ENCODE measurements around the gene TXNRD2. TPM values are rescaled to one million over a fixed set of nuclear protein-coding genes. Genes with fewer than 3 reads are reported as not detected.

The TXNRD2 gene
- total RNA-seq, 1 donor from 2014 or later = 6.4 TPM

GRCh38 chr22:19915287-19915954 is 26.2 kb downstream of the TXNRD2 start:
- Mint-ChIP-seq H3K9me3 (ENCODE audit: unreplicated experiment) (no peaks in the 10 kb centered on the region), H3K27me3 (ENCODE audit: unreplicated experiment) (peaks cover 6% of the 10 kb centered on the region), H3K36me3 (ENCODE audit: unreplicated experiment) (peaks cover 6% of the 10 kb centered on the region), H3K4me1 (ENCODE audit: low read depth, unreplicated experiment) (no peaks in the 10 kb centered on the region), H3K4me3 (ENCODE audit: unreplicated experiment) (no peak overlapping the region), H3K27ac (ENCODE audit: unreplicated experiment) (no peak overlapping the region)
- TF ChIP-seq CTCF (IDR thresholded peaks at IDR 0.05; ENCODE audit: partially characterized antibody, unreplicated experiment) = no peak
- no peak for DNase-seq

GRCh38 chr22:19914201-19914943 is 27.2 kb downstream of the TXNRD2 start:
- DNase-seq = no peak
- H3K27ac Mint-ChIP-seq (ENCODE audit: unreplicated experiment) = no peak overlapping the region
- peaks cover 6% of the 10 kb centered on the region for H3K36me3 Mint-ChIP-seq (ENCODE audit: unreplicated experiment)
- H3K27me3 Mint-ChIP-seq (ENCODE audit: unreplicated experiment) = peaks cover 10% of the 10 kb centered on the region
- no peak for TF ChIP-seq CTCF (IDR thresholded peaks at IDR 0.05; ENCODE audit: partially characterized antibody, unreplicated experiment)
- H3K4me1 Mint-ChIP-seq (ENCODE audit: low read depth, unreplicated experiment) = no peaks in the 10 kb centered on the region
- H3K9me3 Mint-ChIP-seq (ENCODE audit: unreplicated experiment) = no peaks in the 10 kb centered on the region
- no peak overlapping the region for H3K4me3 Mint-ChIP-seq (ENCODE audit: unreplicated experiment)

GRCh38 chr22:19913337-19913936 is 28.2 kb downstream of the TXNRD2 start:
- H3K4me3 Mint-ChIP-seq (ENCODE audit: unreplicated experiment) = no peak overlapping the region
- H3K9me3 Mint-ChIP-seq (ENCODE audit: unreplicated experiment) = no peaks in the 10 kb centered on the region
- TF ChIP-seq CTCF (IDR thresholded peaks at IDR 0.05; ENCODE audit: partially characterized antibody, unreplicated experiment) = no peak
- H3K4me1 Mint-ChIP-seq (ENCODE audit: low read depth, unreplicated experiment) = no peaks in the 10 kb centered on the region
- no peak overlapping the region for H3K27ac Mint-ChIP-seq (ENCODE audit: unreplicated experiment)
- H3K27me3 Mint-ChIP-seq (ENCODE audit: unreplicated experiment) = peaks cover 12% of the 10 kb centered on the region
- DNase-seq = no peak
- peaks cover 6% of the 10 kb centered on the region for H3K36me3 Mint-ChIP-seq (ENCODE audit: unreplicated experiment)

DNA sequence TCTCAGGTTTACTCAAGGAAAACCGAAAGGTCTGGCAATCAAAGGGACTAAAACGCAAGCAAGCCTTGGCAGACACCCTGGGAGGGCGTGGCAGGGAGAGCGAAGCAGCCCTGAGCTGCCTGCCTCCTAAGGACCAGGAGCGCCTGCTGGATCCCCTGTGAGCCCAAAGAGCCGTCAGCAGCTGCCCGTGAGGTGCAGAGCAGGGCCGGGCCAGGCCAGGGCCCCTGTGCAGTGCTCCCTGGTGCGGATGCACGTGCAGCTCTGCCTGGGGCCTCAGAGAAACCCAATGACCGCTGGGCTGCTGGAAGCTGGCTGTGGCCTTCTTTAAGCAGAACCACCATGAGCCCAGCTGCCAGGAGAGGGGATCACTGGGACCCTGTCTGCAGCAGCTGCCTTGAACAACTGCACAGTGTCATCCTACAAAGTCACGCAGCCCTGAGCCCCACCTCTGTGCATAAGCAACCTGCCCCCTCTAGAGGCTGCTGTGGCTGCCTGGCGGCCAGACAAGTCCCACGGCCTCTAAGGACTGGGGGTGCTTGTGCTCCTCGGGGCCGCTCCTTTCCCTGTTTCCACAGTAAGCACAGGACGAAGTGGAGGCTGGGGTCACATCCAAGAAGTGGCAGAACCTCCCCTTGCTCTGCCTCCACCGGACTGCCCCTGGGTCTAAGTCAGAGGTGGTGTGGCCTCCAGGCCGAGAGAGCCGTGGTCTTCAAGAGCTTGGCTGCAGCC is 29.2 kb downstream of the TXNRD2 start:
- no peaks in the 10 kb centered on the region for H3K9me3 Mint-ChIP-seq (ENCODE audit: unreplicated experiment)

More for the DNA sequence above, 29.2 kb downstream of the TXNRD2 start:
- Mint-ChIP-seq H3K27me3 (ENCODE audit: unreplicated experiment) (peaks cover 13% of the 10 kb centered on the region), H3K27ac (ENCODE audit: unreplicated experiment) (no peak overlapping the region), H3K36me3 (ENCODE audit: unreplicated experiment) (peaks cover 6% of the 10 kb centered on the region), H3K4me3 (ENCODE audit: unreplicated experiment) (no peak overlapping the region), H3K4me1 (ENCODE audit: low read depth, unreplicated experiment) (no peaks in the 10 kb centered on the region)
- no peak for TF ChIP-seq CTCF (IDR thresholded peaks at IDR 0.05; ENCODE audit: partially characterized antibody, unreplicated experiment)
- no peak for DNase-seq

Data from glutamatergic neuron (in vitro differentiated cells).